ENCODE measurements around the gene FANCE.

GRCh38 chr6:35428421-35429149, 23.6 kb upstream of the FANCE start:
- no peak for TF ChIP-seq CTCF (IDR thresholded peaks at IDR 0.05)
- TF ChIP-seq EZH2 (IDR thresholded peaks at IDR 0.05) = no peak
- no peak for TF ChIP-seq EZH2phosphoT487 (IDR thresholded peaks at IDR 0.05)

Measured in neural progenitor cell (in vitro differentiated cells).